ENCODE data around the gene IQSEC3. TPM values are rescaled to one million over a fixed set of nuclear protein-coding genes. Genes with fewer than 3 reads are reported as not detected.

Gene IQSEC3
- polyA plus RNA-seq, 1 donor from 2014 or later = 2.4 TPM

GRCh38 chr12:138898-139534, 72.4 kb downstream of the IQSEC3 start:
- no peak overlapping the region for H3K4me2 ChIP-seq (ENCODE audit: low read length)
- peak overlapping the region; percentile 45 for H3K4me3 ChIP-seq (ENCODE audit: low read length)
- no peaks in the 10 kb centered on the region for H3K9me2 ChIP-seq (ENCODE audit: insufficient read depth, low read length)
- H3K27ac ChIP-seq (ENCODE audit: low read length) = peak overlapping the region; percentile 55
- H3F3A ChIP-seq (ENCODE audit: insufficient read depth, low read length, poor library complexity, severe bottlenecking) = no peaks in the 10 kb centered on the region
- H3K79me2 ChIP-seq (replicated peaks; ENCODE audit: insufficient read depth, low read length) = no peaks in the 10 kb centered on the region
- no peaks in the 10 kb centered on the region for H3K9me3 ChIP-seq (ENCODE audit: low read length)
- H3K36me3 ChIP-seq (ENCODE audit: insufficient read depth, low read length) = no peaks in the 10 kb centered on the region
- TF ChIP-seq POLR2AphosphoS5 (IDR thresholded peaks at IDR 0.05) (no peak), CTCF (IDR thresholded peaks at IDR 0.05; ENCODE audit: poor library complexity, severe bottlenecking) (no peak), MXI1 (conservative IDR thresholded peaks at IDR 0.05; ENCODE audit: poor library complexity, severe bottlenecking) (no peak), RAD21 (conservative IDR thresholded peaks at IDR 0.05) (no peak), EP300 (conservative IDR thresholded peaks at IDR 0.05; ENCODE audit: poor library complexity, severe bottlenecking) (no peak), TAF1 (IDR thresholded peaks at IDR 0.05; ENCODE audit: low read depth) (no peak), SMC3 (conservative IDR thresholded peaks at IDR 0.05; ENCODE audit: poor library complexity) (no peak), EZH2 (IDR thresholded peaks at IDR 0.05; ENCODE audit: borderline replicate concordance, insufficient read depth, low read length, poor library complexity, severe bottlenecking) (no peak), REST (IDR thresholded peaks at IDR 0.05; ENCODE audit: borderline replicate concordance) (no peak)
- no peaks in the 10 kb centered on the region for H3K27me3 ChIP-seq (ENCODE audit: insufficient read depth, low read depth, low read length)
- H4K20me1 ChIP-seq (ENCODE audit: insufficient read depth) = no peaks in the 10 kb centered on the region
- H2AFZ ChIP-seq (ENCODE audit: low read depth, low read length) = no peak overlapping the region
- H3K9ac ChIP-seq (ENCODE audit: low read length) = peak overlapping the region; percentile 27

GRCh38 chr12:139585-139984, 73.0 kb downstream of the IQSEC3 start:
- peak overlapping the region; percentile 55 for H3K27ac ChIP-seq (ENCODE audit: low read length)
- peak; percentile 50 for TF ChIP-seq POLR2AphosphoS5 (IDR thresholded peaks at IDR 0.05)
- TF ChIP-seq MXI1 (conservative IDR thresholded peaks at IDR 0.05; ENCODE audit: poor library complexity, severe bottlenecking) = no peak
- TF ChIP-seq TAF1 (IDR thresholded peaks at IDR 0.05; ENCODE audit: low read depth) = no peak
- peak; percentile 32 for TF ChIP-seq RAD21 (conservative IDR thresholded peaks at IDR 0.05)
- H3K9ac ChIP-seq (ENCODE audit: low read length) = peak overlapping the region; percentile 26
- no peaks in the 10 kb centered on the region for H3F3A ChIP-seq (ENCODE audit: insufficient read depth, low read length, poor library complexity, severe bottlenecking)
- H3K79me2 ChIP-seq (replicated peaks; ENCODE audit: insufficient read depth, low read length) = no peaks in the 10 kb centered on the region
- no peak overlapping the region for H3K4me2 ChIP-seq (ENCODE audit: low read length)
- no peaks in the 10 kb centered on the region for H3K9me3 ChIP-seq (ENCODE audit: low read length)
- no peaks in the 10 kb centered on the region for H4K20me1 ChIP-seq (ENCODE audit: insufficient read depth)
- no peaks in the 10 kb centered on the region for H3K36me3 ChIP-seq (ENCODE audit: insufficient read depth, low read length)
- peak overlapping the region; percentile 45 for H3K4me3 ChIP-seq (ENCODE audit: low read length)
- no peak overlapping the region for H2AFZ ChIP-seq (ENCODE audit: low read depth, low read length)
- H3K27me3 ChIP-seq (ENCODE audit: insufficient read depth, low read depth, low read length) = no peaks in the 10 kb centered on the region
- no peaks in the 10 kb centered on the region for H3K9me2 ChIP-seq (ENCODE audit: insufficient read depth, low read length)

Data from neural cell (in vitro differentiated cells).